DMS 273 (cell line): ENCODE results near the gene CNN1.
"Not testable (repeated sequence)": the region's sequence is repeated elsewhere in the genome, so short reads cannot be mapped to it uniquely, and the experiment has no call there.

Experiments used
- DNase-seq: peaks from one replicate; lab custom pipeline; 2025; ENCODE audit not compliant: unreplicated experiment; lab: John Stamatoyannopoulos, UW

Gene CNN1

DNA sequence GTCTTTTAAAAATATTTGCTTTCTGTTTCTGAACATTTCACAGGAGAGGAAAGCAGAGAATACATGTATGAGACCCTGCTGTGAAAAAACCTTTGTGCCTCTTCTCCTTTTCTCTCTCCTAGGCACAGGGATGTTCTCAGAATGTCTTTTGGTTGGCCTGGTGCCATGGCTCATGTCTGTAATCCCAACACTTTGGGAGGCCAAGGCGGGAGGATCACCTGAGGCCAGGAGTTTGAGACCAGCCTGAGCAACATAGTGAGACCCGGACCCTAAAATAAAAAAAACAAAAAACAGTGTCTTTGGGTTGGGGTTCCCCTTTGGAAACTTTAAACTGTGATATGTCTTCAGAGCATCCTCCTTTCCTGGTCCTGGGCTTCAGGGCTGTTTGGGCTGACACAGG, 60.1 kb downstream of the CNN1 start:
- no peak for DNase-seq

DNA sequence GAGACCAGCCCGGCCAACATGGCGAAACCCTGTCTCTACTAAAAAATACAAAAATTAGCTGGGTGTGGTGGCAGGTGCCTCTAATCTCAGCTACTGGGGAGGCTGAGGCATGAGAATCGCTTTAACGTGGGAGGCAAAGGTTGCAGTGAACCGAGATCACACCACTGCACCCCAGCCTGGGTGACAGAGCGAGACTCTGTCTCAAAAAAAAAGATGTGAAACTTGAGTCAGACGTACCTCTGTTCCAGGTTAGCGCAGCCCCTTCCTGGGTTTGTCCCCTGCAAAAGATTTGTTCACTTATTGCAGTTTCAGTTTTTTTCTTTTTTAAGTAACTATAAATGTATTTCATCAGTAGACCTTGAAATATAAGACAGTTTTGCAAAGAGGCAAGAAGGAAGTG, 61.1 kb downstream of the CNN1 start:
- not testable (repeated sequence) for DNase-seq
